ENCODE measurements around the gene CHID1.
A peak's percentile ranks its signal among the peaks of the same experiment; 100 is the strongest.

CHID1 gene

DNA sequence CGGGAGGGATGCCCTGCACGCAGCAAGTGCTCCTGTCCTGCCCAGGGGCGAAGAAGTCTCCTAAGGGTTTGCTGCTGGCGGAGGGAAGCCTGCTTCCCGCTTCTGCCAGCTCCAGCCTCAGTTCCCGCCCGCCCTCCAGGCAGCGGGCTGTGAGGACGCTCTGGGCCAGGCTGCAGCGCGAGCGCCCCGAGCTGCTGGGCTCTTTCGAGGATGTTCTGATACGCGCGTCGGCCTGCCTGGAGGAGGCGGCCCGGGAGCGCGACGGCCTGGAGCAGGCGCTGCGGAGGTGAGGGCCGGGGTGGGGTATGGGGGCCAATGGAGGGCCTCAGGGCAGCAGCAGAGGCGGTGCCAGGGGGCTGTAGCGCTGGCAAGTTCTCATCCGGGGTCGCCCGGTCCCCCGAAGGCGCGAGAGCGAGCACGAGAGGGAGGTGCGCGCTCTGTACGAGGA lies 80.7 kb downstream of the CHID1 start:
- Mint-ChIP-seq H3K4me3 (peak overlapping the region; percentile 32), H3K36me3 (no peaks in the 10 kb centered on the region), H3K27ac (no peak overlapping the region), H3K4me1 (ENCODE audit: low read depth) (peaks cover 27% of the 10 kb centered on the region), H3K27me3 (peaks cover 2% of the 10 kb centered on the region), H3K9me3 (ENCODE audit: low read depth) (no peaks in the 10 kb centered on the region)

DNA sequence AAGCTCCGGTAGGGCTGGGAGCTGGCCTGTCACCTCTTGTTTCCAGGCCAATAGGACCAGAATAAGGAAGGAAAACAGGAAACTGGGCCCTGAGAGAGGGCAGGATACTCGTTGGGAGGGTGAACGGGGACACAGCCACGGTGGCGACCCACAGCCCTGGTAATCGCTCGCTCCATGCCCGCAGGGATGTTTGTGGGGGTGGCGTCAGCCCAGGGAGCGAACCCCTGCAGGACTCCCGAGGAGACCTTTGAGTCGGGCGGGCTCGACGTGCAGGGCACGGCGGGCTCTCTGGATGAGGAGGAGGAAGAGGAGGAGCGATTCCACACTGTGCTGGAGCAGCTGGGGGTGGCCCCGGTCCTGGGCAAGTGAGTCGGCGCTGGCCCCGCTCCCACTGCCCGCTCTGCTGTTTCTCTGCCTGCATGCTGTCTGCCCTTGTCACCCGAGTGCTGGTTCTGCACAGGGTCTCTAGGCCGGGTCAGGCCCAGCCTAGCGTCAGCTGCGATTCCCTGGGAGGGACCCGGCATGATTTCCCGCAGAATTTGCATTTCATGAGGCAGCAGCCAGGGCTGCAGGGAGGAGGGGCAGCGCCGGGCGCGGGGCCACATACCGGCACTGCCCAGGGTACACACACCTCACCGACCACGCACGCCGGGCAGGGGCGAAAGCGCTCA lies 81.3 kb downstream of the CHID1 start:
- H3K4me3 Mint-ChIP-seq, result peak overlapping the region; percentile 32
- H3K4me1 Mint-ChIP-seq (ENCODE audit: low read depth), result peaks cover 27% of the 10 kb centered on the region
- no peak overlapping the region for H3K27ac Mint-ChIP-seq
- H3K36me3 Mint-ChIP-seq, result no peaks in the 10 kb centered on the region
- H3K27me3 Mint-ChIP-seq, result peaks cover 2% of the 10 kb centered on the region
- no peaks in the 10 kb centered on the region for H3K9me3 Mint-ChIP-seq (ENCODE audit: low read depth)

DNA sequence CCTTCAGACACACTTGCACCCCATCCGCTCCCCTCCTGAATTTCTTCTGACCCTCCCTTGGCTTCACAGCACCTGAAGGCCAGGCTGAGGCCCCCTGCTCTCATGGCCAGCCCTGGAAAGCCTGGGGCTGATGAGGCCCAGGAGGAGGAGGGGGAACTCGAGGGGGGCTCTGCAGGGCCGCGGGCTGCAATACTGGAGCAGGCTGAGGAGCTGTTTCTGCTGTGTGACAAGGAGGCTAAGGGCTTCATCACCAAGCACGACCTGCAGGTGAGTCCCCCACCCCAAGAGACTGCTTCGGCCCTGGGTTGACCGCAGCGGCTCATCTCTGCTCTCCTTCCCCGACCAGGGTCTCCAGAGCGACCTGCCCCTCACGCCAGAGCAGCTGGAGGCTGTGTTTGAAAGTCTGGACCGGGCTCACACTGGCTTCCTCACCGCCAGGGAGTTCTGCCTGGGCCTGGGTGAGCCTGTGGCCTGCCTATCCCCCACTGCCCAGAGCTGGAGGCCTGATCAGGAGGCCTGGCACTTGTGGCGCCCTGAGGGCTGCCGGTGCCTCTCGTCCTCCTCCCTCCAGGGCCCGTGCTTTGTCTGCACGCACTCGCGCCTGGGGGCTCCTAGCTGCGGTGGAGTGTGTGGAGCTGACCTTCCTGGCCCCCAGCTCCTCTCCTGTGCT lies 82.0 kb downstream of the CHID1 start:
- Mint-ChIP-seq H3K27me3 (peaks cover 2% of the 10 kb centered on the region), H3K36me3 (no peaks in the 10 kb centered on the region), H3K4me3 (peak overlapping the region; percentile 74), H3K9me3 (ENCODE audit: low read depth) (no peaks in the 10 kb centered on the region), H3K4me1 (ENCODE audit: low read depth) (peaks cover 21% of the 10 kb centered on the region), H3K27ac (no peak overlapping the region)

DNA sequence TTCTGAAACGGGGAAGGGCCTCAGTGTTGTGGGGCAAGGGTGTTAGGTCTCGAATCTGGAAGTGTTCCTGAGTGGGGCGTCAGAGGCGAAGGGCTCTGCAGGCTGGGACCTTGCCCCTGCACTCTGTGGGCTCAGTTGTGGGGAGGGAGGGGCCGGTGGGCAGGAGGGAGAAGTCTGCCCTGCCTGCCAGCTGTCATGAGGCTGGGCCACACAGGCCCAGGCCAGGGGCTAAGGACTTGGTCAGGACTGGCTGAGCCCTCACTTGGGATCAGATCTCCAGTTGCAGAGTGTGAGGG lies 82.8 kb downstream of the CHID1 start, which contains the start of gene CRACR2B:
Gene CRACR2B, plus strand, starts transcription at position 23 of the 296 bp plus-strand sequence. CDS start 689 bp downstream, outside the sequence.
- H3K27ac Mint-ChIP-seq, result no peak within 1 kb of the TSS
- H3K9me3 Mint-ChIP-seq (ENCODE audit: low read depth), result no peaks in the 10 kb centered on the region
- peaks cover 2% of the 10 kb centered on the region for H3K27me3 Mint-ChIP-seq
- H3K36me3 Mint-ChIP-seq, result no peaks in the 10 kb centered on the region
- peaks cover 21% of the 10 kb centered on the region for H3K4me1 Mint-ChIP-seq (ENCODE audit: low read depth)
- H3K4me3 Mint-ChIP-seq, result peak within 1 kb of the TSS; percentile 74

DNA sequence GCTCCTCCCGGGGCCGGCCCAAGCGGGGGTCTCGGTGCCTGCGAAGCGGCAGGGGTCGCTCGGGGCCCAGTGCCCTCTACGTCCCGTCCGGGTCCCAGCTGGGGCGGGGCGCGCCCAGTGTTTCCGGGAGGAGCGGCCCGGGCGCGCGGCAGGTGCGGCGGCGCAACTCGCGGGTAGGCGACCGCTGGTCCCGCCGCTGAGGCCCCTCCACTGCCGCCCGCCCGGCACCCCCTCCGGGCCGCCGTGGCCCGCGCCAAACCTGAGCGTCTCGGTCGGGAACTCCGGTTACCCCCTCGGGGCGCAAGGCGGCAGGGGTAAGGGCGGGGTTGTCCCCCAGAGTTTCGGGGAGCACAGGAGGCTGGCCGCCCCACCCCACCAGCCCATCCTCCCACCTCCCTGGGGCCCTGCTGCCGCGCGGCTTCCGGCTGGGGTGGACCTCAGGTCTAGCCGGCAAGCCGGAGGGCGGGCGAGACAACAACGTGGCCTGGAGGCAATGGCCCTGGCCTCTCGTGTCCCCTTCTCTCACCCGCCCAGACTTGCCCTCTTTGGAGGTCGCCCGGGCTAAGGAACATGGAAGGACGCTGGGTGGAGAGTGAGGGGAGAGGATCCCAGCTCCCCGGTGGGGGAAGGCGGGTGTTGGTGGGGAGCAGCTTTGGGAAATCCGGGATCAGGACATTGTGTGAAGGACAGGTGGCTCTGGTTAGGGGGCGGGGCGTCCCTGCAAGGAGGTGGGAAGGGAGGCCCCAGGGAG lies 83.3 kb downstream of the CHID1 start:
- H3K36me3 Mint-ChIP-seq, result no peaks in the 10 kb centered on the region
- peaks cover 2% of the 10 kb centered on the region for H3K27me3 Mint-ChIP-seq
- H3K9me3 Mint-ChIP-seq (ENCODE audit: low read depth), result no peaks in the 10 kb centered on the region
- H3K4me3 Mint-ChIP-seq, result peak overlapping the region; percentile 74
- no peak overlapping the region for H3K27ac Mint-ChIP-seq
- peaks cover 21% of the 10 kb centered on the region for H3K4me1 Mint-ChIP-seq (ENCODE audit: low read depth)

DNA sequence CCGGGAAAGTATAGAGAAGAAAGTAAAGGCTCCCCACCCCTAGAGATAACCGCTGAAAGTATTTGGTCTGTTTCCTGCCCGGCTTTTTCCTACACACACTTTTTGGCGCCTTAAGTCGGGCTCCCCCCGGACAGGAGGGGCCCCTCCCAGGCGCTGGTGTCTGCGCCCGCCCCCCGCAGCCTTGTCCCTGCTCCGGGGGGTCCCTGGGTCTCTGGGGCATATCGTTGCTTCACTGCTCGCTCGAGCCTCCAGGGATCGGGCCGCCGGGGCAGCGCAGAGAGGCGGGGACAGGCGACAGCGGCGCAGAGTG lies 83.8 kb downstream of the CHID1 start:
- Mint-ChIP-seq H3K9me3 (ENCODE audit: low read depth) (no peaks in the 10 kb centered on the region), H3K36me3 (no peaks in the 10 kb centered on the region), H3K27ac (no peak overlapping the region), H3K4me1 (ENCODE audit: low read depth) (peaks cover 20% of the 10 kb centered on the region), H3K27me3 (peaks cover 2% of the 10 kb centered on the region), H3K4me3 (peak overlapping the region; percentile 72)

DNA sequence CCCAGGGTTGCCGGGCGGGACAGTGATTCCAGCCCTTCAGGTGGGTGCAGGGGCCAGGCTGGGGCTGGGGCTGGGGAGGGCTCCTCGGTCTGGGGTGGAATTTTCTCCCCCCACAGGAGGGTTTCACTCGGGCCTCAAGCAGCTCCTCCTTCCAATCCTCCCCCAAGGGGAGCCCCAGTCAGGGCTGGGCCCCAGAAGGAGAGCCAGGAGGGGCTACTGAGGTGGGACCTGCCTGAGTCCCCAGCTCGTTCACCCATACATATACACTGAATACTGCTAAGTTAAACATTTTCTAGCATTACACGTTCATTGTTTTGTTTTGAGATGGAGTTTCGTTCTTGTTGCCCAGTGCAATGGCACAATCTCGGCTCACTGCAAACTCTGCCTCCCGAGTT lies 84.4 kb downstream of the CHID1 start:
- Mint-ChIP-seq H3K27ac (no peak overlapping the region), H3K36me3 (no peaks in the 10 kb centered on the region), H3K27me3 (peaks cover 2% of the 10 kb centered on the region), H3K9me3 (ENCODE audit: low read depth) (no peaks in the 10 kb centered on the region), H3K4me1 (ENCODE audit: low read depth) (peaks cover 20% of the 10 kb centered on the region), H3K4me3 (peak overlapping the region; percentile 72)

DNA sequence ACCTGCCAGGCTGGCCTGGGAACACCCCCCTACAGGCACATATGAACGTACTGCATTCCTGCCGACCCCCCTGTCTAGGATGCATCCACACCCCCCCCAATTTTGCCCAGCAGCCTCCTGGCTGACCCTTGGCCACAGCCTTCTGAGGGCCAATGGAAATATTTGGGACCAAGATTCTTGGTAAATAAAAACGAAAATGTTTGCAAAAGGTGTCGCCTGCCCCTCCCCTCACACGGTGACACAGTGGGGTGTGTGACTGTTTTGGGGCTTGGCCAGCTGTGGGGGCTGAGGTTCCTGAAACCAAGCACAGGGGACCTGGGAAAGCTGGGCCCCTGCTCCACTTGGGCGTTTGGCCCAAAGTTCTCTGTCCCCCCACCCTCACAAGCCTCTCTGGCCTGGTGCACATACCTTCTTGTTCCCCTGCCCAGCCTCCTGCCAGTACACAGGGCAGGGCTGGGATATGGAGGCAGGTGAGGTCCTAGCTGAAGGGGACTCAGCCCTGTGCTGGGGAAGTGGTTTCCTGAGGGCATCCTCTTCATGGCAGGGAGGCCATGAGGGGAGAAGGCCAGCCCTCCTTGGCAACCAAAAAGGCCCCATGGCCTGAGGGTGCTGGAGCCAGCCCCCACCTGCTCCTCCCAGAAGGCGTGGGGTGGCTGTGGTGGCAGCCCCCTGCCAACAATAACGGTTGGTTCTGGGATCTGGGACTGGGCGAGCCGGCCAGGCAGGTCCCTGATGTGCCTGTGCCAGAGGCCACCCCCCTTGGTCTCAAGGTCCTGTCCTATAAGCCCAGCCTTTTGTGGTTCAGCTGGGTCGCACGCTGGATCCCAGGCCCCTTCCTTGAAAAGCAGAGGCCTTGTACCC lies 85.0 kb downstream of the CHID1 start:
- Mint-ChIP-seq H3K27me3 (peaks cover 2% of the 10 kb centered on the region), H3K27ac (no peak overlapping the region), H3K9me3 (ENCODE audit: low read depth) (no peaks in the 10 kb centered on the region), H3K4me3 (no peak overlapping the region), H3K4me1 (ENCODE audit: low read depth) (peaks cover 26% of the 10 kb centered on the region), H3K36me3 (no peaks in the 10 kb centered on the region)

DNA sequence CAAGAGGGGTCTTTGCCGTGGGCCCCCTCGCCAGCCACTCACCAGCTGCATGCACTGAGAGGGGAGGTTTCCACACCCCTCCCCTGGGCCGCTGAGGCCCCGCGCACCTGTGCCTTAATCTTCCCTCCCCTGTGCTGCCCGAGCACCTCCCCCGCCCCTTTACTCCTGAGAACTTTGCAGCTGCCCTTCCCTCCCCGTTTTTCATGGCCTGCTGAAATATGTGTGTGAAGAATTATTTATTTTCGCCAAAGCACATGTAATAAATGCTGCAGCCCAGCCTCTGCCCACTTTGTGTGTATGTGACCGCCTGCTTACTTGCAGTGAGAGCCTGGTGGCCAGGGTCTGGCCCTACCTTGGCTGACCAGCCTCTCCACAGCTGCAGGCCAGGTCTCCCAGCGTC lies 85.7 kb downstream of the CHID1 start:
- no peaks in the 10 kb centered on the region for H3K9me3 Mint-ChIP-seq (ENCODE audit: low read depth)
- no peak overlapping the region for H3K27ac Mint-ChIP-seq
- no peaks in the 10 kb centered on the region for H3K36me3 Mint-ChIP-seq
- H3K4me1 Mint-ChIP-seq (ENCODE audit: low read depth), result peaks cover 28% of the 10 kb centered on the region
- no peak overlapping the region for H3K4me3 Mint-ChIP-seq
- H3K27me3 Mint-ChIP-seq, result peaks cover 2% of the 10 kb centered on the region

DNA sequence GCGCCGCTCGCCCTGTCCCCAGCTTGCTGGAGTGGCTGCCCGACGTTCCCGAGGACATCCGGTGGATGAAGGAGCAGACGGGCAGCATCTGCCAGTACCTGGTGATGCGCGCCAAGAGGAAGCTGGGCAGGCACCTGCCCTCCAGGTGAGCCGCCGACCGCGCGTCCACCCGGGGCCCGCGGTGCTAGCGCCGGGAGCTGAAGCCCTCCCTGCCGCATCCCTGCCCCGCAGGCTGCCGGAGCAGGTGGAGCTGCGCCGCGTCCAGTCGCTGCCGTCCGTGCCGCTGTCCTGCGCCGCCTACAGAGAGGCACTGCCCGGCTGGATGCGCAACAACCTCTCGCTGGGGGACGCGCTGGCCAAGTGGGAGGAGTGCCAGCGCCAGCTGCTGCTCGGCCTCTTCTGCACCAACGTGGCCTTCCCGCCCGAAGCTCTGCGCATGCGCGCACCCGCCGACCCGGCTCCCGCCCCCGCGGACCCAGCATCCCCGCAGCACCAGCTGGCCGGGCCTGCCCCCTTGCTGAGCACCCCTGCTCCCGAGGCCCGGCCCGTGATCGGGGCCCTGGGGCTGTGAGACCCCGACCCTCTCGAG lies 86.2 kb downstream of the CHID1 start:
- no peak overlapping the region for H3K4me3 Mint-ChIP-seq
- H3K27me3 Mint-ChIP-seq, result peaks cover 2% of the 10 kb centered on the region
- no peaks in the 10 kb centered on the region for H3K36me3 Mint-ChIP-seq
- H3K4me1 Mint-ChIP-seq (ENCODE audit: low read depth), result peaks cover 25% of the 10 kb centered on the region
- no peak overlapping the region for H3K27ac Mint-ChIP-seq
- H3K9me3 Mint-ChIP-seq (ENCODE audit: low read depth), result no peaks in the 10 kb centered on the region

DNA sequence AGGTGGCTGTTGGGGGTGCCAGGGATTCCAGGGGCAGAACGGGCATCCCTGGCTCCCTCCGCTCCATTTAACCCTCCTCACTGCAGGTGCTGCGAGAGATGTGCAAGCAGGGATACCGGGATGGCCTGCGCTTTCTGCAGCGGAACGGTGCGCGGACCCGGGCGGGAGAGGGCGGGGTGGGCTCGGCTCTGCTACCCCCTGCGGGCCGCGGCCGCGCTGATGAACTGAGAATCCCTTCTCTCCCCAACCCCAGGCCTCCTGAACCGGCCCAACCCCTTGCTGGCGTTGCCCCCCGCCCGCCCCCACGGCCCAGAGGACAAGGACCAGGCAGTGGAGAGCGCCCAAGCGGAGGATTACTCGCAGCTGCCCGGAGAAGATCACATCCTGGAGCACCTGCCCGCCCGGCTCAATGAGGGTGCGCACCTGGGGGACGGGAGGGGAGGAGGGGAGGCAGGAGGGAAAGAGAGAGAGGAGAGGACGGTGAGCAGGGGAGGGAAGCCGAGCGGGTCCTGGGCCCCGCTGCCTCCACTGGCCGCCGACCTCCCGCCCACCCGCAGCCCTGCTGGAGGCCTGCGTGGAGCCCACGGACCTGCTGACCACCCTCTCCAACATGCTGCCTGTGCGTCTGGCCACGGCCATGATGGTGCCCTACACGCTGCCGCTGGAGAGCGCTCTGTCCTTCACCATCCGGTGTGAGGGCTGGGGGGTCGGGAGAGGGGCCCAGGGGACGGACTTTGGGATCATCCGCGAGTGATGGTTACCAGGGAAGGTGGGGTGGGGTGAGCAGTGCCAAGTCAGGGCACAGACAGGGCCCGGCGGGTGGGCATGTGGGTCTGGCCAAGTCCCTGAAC lies 86.9 kb downstream of the CHID1 start:
- Mint-ChIP-seq H3K4me3 (no peak overlapping the region), H3K36me3 (no peaks in the 10 kb centered on the region), H3K27ac (no peak overlapping the region), H3K4me1 (ENCODE audit: low read depth) (peaks cover 19% of the 10 kb centered on the region), H3K27me3 (peaks cover 2% of the 10 kb centered on the region), H3K9me3 (ENCODE audit: low read depth) (no peaks in the 10 kb centered on the region)

DNA sequence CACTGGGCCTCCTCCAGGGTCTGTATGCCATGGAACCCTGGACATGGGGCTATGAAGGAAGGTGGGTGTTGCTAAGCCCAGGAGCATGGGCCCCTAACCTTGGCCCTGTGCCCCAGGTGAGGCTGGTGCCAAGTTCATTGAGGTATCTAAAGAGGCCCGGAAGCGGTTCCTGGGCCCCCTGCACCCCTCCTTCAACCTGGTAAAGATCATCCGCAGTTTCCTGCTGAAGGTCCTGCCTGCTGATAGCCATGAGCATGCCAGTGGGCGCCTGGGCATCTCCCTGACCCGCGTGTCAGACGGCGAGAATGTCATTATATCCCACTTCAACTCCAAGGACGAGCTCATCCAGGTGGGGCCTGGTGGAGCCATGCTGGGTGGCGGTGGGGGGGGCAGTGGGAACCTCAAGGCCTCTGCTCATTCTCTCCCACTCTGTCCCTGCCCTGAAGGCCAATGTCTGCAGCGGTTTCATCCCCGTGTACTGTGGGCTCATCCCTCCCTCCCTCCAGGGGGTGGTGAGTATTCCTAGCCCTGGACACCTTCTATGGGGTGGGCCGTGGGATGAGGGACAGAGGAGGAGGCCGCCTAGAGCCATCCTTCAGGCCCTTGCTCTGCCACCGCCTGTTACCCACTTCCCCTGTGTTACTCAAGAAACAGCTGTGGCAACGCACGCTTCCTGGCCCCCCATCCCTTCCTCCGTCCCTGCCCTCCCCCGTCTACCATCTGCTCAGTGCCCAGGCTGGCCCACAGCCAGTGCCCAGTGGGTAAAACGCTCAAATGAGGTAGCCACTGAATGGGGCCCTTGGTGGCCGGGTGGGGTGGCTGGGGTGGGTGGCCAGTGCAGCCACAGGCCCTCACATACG lies 88.9 kb downstream of the CHID1 start:
- Mint-ChIP-seq H3K9me3 (ENCODE audit: low read depth) (no peaks in the 10 kb centered on the region), H3K27ac (no peak overlapping the region), H3K4me3 (peak overlapping the region; percentile 30), H3K27me3 (no peaks in the 10 kb centered on the region), H3K36me3 (no peaks in the 10 kb centered on the region), H3K4me1 (ENCODE audit: low read depth) (peaks cover 14% of the 10 kb centered on the region)

All from activated naive CD8-positive, alpha-beta T cell (primary cell).